ENCODE measurements around the gene GNL3L. TPM values are rescaled to one million over a fixed set of nuclear protein-coding genes. Genes with fewer than 3 reads are reported as not detected.
"Not testable (repeated sequence)": the region's sequence is repeated elsewhere in the genome, so short reads cannot be mapped to it uniquely, and the experiment has no call there.

GNL3L gene
- total RNA-seq, 1 experiment from 2014 or later, result 63.6 TPM

GRCh38 chrX:54484666-54485065 is 45.4 kb upstream of the GNL3L start (continued):
- TF ChIP-seq ZSCAN18 (CRISPR knock-in tag; IDR thresholded peaks at IDR 0.05), result no peak
- no peak for TF ChIP-seq ZNF416 (CRISPR knock-in tag; IDR thresholded peaks at IDR 0.05)
- TF ChIP-seq ZBTB21 (CRISPR knock-in tag; IDR thresholded peaks at IDR 0.05; ENCODE audit: borderline replicate concordance), result no peak
- no peak for TF ChIP-seq PRDM15 (CRISPR knock-in tag; IDR thresholded peaks at IDR 0.05)
- TF ChIP-seq ZNF317 (CRISPR knock-in tag; IDR thresholded peaks at IDR 0.05; ENCODE audit: borderline replicate concordance, low read depth), result no peak
- no peak for TF ChIP-seq CREM (CRISPR knock-in tag; IDR thresholded peaks at IDR 0.05)

GRCh38 chrX:54489819-54490218 is 40.2 kb upstream of the GNL3L start:
- Mint-ChIP-seq H3K4me1 (peaks cover 34% of the 10 kb centered on the region), H3K36me3 (peaks cover 10% of the 10 kb centered on the region)
- CTCF ChIA-PET; H3K9me3 Mint-ChIP-seq; DNase-seq (ENCODE audit: low spot score); H3K27me3 Mint-ChIP-seq (ENCODE audit: low read depth); ATAC-seq; H3K27ac Mint-ChIP-seq; POLR2A ChIA-PET; H3K4me3 Mint-ChIP-seq: not testable (repeated sequence)

- ATAC-seq, result peak; percentile 14; the same call in 1 of the 2 replicates
- Mint-ChIP-seq H3K4me1 (peaks cover 39% of the 10 kb centered on the region), H3K4me3 (no peak overlapping the region), H3K36me3 (peaks cover 10% of the 10 kb centered on the region), H3K27ac (no peak overlapping the region), H3K27me3 (ENCODE audit: low read depth) (no peaks in the 10 kb centered on the region), H3K9me3 (no peaks in the 10 kb centered on the region)
- ChIA-PET CTCF (no interaction called here), POLR2A (no interaction called here)
- TF ChIP-seq ZNF263 (CRISPR knock-in tag; IDR thresholded peaks at IDR 0.05; ENCODE audit: low read depth) (no peak), USF2 (CRISPR knock-in tag; IDR thresholded peaks at IDR 0.05) (peak; percentile 35; the same call in 1 of the 2 replicates)
- no peak for DNase-seq (ENCODE audit: low spot score)
Measured at GRCh38 chrX:54492340-54492739, 37.7 kb upstream of the GNL3L start.

- H3K4me1 Mint-ChIP-seq, result peaks cover 52% of the 10 kb centered on the region
- H3K9me3 Mint-ChIP-seq, result no peaks in the 10 kb centered on the region
- POLR2A ChIA-PET, result interaction anchor here (1.1 to 2.0 kb wide), 2 partner anchors 10 to 11 kb away, joined by 4 read pairs; no protein-coding TSS in a partner anchor
- DNase-seq (ENCODE audit: low spot score) (no peak), ATAC-seq (no peak)
- peak overlapping the region; percentile 86 for H3K4me3 Mint-ChIP-seq
- no peak for TF ChIP-seq ERG (CRISPR knock-in tag; IDR thresholded peaks at IDR 0.05)
- TF ChIP-seq GRHL2 (CRISPR knock-in tag; IDR thresholded peaks at IDR 0.05; ENCODE audit: insufficient replicate concordance, severe bottlenecking), result no peak
- TF ChIP-seq ZNF263 (CRISPR knock-in tag; IDR thresholded peaks at IDR 0.05; ENCODE audit: low read depth), result peak; percentile 71; the same call in 1 of the 2 replicates
- no peak for TF ChIP-seq IRF2 (CRISPR knock-in tag; IDR thresholded peaks at IDR 0.05; ENCODE audit: borderline replicate concordance, low read depth)
- no peaks in the 10 kb centered on the region for H3K27me3 Mint-ChIP-seq (ENCODE audit: low read depth)
- peaks cover 10% of the 10 kb centered on the region for H3K36me3 Mint-ChIP-seq
- no peak overlapping the region for H3K27ac Mint-ChIP-seq
- CTCF ChIA-PET, result interaction anchor here (0.6 kb wide), 2 partner anchors 12 to 177 kb away, joined by 3 read pairs; no protein-coding TSS in a partner anchor
Measured at GRCh38 chrX:54494166-54494988, 35.6 kb upstream of the GNL3L start.
